CD4-positive, alpha-beta memory T cell (primary cell): ENCODE results near the gene CUX1. TPM values are rescaled to one million over a fixed set of nuclear protein-coding genes. Genes with fewer than 3 reads are reported as not detected.

ENCODE experiments used
- CTCF ChIA-PET: fragments of 350-600 bp; sonication (Branson Sonifier 250); formaldehyde crosslinking; loops from one replicate; lab custom pipeline; 2021; ENCODE audit warnings: inconsistent platforms; ENCODE audit not compliant: partially characterized antibody; lab: Charles Lee
- POLR2A ChIA-PET: fragments of 350-600 bp; sonication (Branson Sonifier 250); formaldehyde crosslinking; loops from one replicate; lab custom pipeline; 2021; ENCODE audit not compliant: partially characterized antibody; lab: Charles Lee
- DNase-seq, 5 donors: peaks; one replicate each; pipeline versions ENCODE4 v3.0.0 to v3.0.0-alpha.2; 2020 to 2022; ENCODE audit warnings: mixed read lengths in 1 of 5
- H3K27ac ChIP-seq: one replicate; pipeline ENCODE4 v1.7.0; 2013; ENCODE audit warnings: low read depth, low read length
- H3K27me3 ChIP-seq: 2 replicates; pipeline ENCODE4 v1.7.0; 2013; ENCODE audit warnings: mild to moderate bottlenecking, low read length, moderate library complexity; ENCODE audit not compliant: insufficient read depth
- H3K36me3 ChIP-seq: 2 replicates; pipeline ENCODE4 v1.7.0; 2013; ENCODE audit warnings: mild to moderate bottlenecking, low read length, moderate library complexity; ENCODE audit not compliant: insufficient read depth
- H3K4me1 ChIP-seq: 2 replicates; pipeline ENCODE4 v1.7.0; 2013; ENCODE audit warnings: mild to moderate bottlenecking, low read length, moderate library complexity; ENCODE audit not compliant: insufficient read depth
- H3K4me3 ChIP-seq, 2 donors: one replicate each; pipeline ENCODE4 v1.7.0; 2013; ENCODE audit warnings: low read length in 2 of 2, mild to moderate bottlenecking in 1 of 2
- H3K9me3 ChIP-seq, 2 donors: one replicate each; pipeline ENCODE4 v1.7.0; 2013; ENCODE audit warnings: low read length in 2 of 2, control low read depth in 1 of 2; ENCODE audit not compliant: control insufficient read depth in 1 of 2
- H3K27ac Mint-ChIP-seq, 7 donors: one replicate each; pipeline ENCODE4 v1.8.0; 2020 to 2021; ENCODE audit warnings: mixed read lengths in 7 of 7, mild to moderate bottlenecking in 6 of 7, inconsistent platforms in 3 of 7, moderate library complexity in 3 of 7
- H3K27me3 Mint-ChIP-seq, 2 donors: one replicate each; pipeline ENCODE4 v1.8.0; 2020 to 2021; ENCODE audit warnings: mixed read lengths in 2 of 2
- H3K36me3 Mint-ChIP-seq, 2 donors: one replicate each; pipeline ENCODE4 v1.8.0; 2020 to 2021; ENCODE audit warnings: mixed read lengths in 2 of 2, inconsistent platforms in 1 of 2, mild to moderate bottlenecking in 1 of 2
- H3K4me1 Mint-ChIP-seq, 4 donors: one replicate each; pipeline ENCODE4 v1.8.0; 2020 to 2021; ENCODE audit warnings: mixed read lengths in 4 of 4, mild to moderate bottlenecking in 1 of 4
- H3K4me3 Mint-ChIP-seq, 8 donors: one replicate each; pipeline ENCODE4 v1.8.0; 2020 to 2021; ENCODE audit warnings: mixed read lengths in 8 of 8, mild to moderate bottlenecking in 7 of 8, moderate library complexity in 6 of 8, inconsistent platforms in 3 of 8
- H3K9me3 Mint-ChIP-seq, 8 donors: one replicate each; pipeline ENCODE4 v1.8.0; 2020 to 2021; ENCODE audit warnings: mixed read lengths in 8 of 8, mild to moderate bottlenecking in 5 of 8, inconsistent platforms in 3 of 8, moderate library complexity in 1 of 8
- intact Hi-C: fragments of 100-400 bp; cut with micrococcal nuclease; formaldehyde crosslinking; loops from one replicate; pipeline ENCODE4 v1.15.1; 2023
- polyA plus RNA-seq, 2 donors: library from polyadenylated mRNA; unstranded; fragments of 300-500 nt; fragmentation: Illumina TruSeq; gene quantifications; one replicate each; pipeline ENCODE4 v1.2.3, GENCODE V29; 2021
- total RNA-seq, 2 experiments: library from RNA; stranded (reverse); gene quantifications; one replicate each; pipeline ENCODE4 v1.2.3, GENCODE V29; 2021

CUX1 gene
- total and polyA plus RNA-seq, 4 experiments from 2014 or later = 2.1 to 47.6 (median 36.1) TPM

GRCh38 chr7:102215711-102216110 lies 398.3 kb downstream of the CUX1 start:
- H3K4me3 Mint-ChIP-seq = no peak overlapping the region
- Histone ChIP-seq H3K9me3 (no peaks in the 10 kb centered on the region), H3K36me3 (peaks cover under 1% of the 10 kb centered on the region), H3K27me3 (no peaks in the 10 kb centered on the region), H3K4me1 (no peaks in the 10 kb centered on the region), H3K4me3 (no peak overlapping the region), H3K27ac (no peak overlapping the region)
- ChIA-PET CTCF (no interaction called here), POLR2A (no interaction called here)
- DNase-seq = no peak
- H3K4me1 Mint-ChIP-seq = peaks cover 0 to 3% (median 1%) of the 10 kb centered on the region in 4 donors
- intact Hi-C loops = no loop called here
- H3K27me3 Mint-ChIP-seq = no peaks in the 10 kb centered on the region
- peaks cover 0 to 5% (median 0%) of the 10 kb centered on the region in 8 donors for H3K9me3 Mint-ChIP-seq
- no peak overlapping the region for H3K27ac Mint-ChIP-seq
- peaks cover 13 to 14% of the 10 kb centered on the region in 2 donors for H3K36me3 Mint-ChIP-seq

DNA sequence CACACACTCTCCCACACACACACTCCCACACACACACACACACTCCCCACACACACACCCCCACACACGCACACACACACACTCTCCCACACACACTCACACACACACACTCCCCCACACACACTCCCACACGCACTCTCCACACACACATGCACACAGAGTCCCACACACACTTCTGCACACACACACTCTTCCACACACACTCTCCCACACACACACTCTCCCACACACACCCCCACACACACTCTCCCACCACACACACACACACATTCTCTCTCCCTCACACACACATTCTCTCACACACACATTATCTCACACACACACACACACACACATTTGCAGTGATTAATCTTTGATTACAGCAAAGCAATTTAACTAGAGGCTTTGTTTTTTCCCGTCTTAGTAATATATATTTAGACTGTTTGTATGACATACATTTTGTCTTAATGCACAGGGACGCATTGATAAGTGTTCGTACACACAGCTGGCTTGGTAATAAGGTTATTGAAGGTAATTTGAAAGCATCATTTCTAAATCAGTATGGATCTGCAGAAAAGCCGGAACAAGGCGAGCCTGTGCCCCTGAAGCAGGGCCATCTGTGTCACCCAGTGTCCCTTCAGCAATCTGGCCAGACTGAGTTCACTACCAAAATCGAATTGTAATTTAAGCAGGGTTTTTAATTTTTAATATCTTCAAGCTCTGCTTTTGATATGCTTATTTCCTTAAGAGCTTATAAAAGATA lies 399.3 kb downstream of the CUX1 start:
- Histone ChIP-seq H3K4me3 (no peak overlapping the region), H3K36me3 (no peaks in the 10 kb centered on the region), H3K27ac (no peak overlapping the region), H3K4me1 (no peaks in the 10 kb centered on the region), H3K27me3 (no peaks in the 10 kb centered on the region), H3K9me3 (no peaks in the 10 kb centered on the region)
- ChIA-PET POLR2A (no interaction called here), CTCF (no interaction called here)
- no peak for DNase-seq
- peaks cover 0 to 5% (median 0%) of the 10 kb centered on the region in 8 donors for H3K9me3 Mint-ChIP-seq
- intact Hi-C loops = no loop called here
- no peaks in the 10 kb centered on the region for H3K27me3 Mint-ChIP-seq
- no peak overlapping the region for H3K27ac Mint-ChIP-seq
- H3K36me3 Mint-ChIP-seq = peaks cover 12% of the 10 kb centered on the region in 2 donors
- no peak overlapping the region for H3K4me3 Mint-ChIP-seq
- peaks cover 0 to 3% (median 1%) of the 10 kb centered on the region in 4 donors for H3K4me1 Mint-ChIP-seq

GRCh38 chr7:102220229-102220850 lies 402.9 kb downstream of the CUX1 start:
- Mint-ChIP-seq H3K36me3 (peaks cover 4 to 9% of the 10 kb centered on the region in 2 donors), H3K4me1 (peaks cover 0 to 3% (median under 1%) of the 10 kb centered on the region in 4 donors), H3K9me3 (peaks cover 0 to 3% (median 0%) of the 10 kb centered on the region in 8 donors), H3K27me3 (no peaks in the 10 kb centered on the region), H3K4me3 (no peak overlapping the region), H3K27ac (peak overlapping the region in 1 of 7 donors; percentile 22)
- Histone ChIP-seq H3K36me3 (no peaks in the 10 kb centered on the region), H3K4me3 (no peak overlapping the region), H3K9me3 (no peaks in the 10 kb centered on the region), H3K27me3 (no peaks in the 10 kb centered on the region), H3K4me1 (no peaks in the 10 kb centered on the region), H3K27ac (no peak overlapping the region)
- no peak for DNase-seq
- ChIA-PET POLR2A (no interaction called here), CTCF (no interaction called here)
- intact Hi-C loops = no loop called here

- Histone ChIP-seq H3K9me3 (no peaks in the 10 kb centered on the region), H3K27ac (no peak overlapping the region), H3K4me1 (no peaks in the 10 kb centered on the region), H3K27me3 (no peaks in the 10 kb centered on the region), H3K36me3 (no peaks in the 10 kb centered on the region), H3K4me3 (no peak overlapping the region)
- no peak for DNase-seq
- POLR2A ChIA-PET = no interaction called here
- no peaks in the 10 kb centered on the region for H3K27me3 Mint-ChIP-seq
- H3K27ac Mint-ChIP-seq = no peak overlapping the region
- no peak overlapping the region for H3K4me3 Mint-ChIP-seq
- H3K9me3 Mint-ChIP-seq = peaks cover 0 to 3% (median 0%) of the 10 kb centered on the region in 8 donors
- peaks cover 4 to 7% of the 10 kb centered on the region in 2 donors for H3K36me3 Mint-ChIP-seq
- H3K4me1 Mint-ChIP-seq = peaks cover 0 to 3% (median 0%) of the 10 kb centered on the region in 4 donors
- CTCF ChIA-PET = interaction anchor here (0.7 kb wide), 1 partner anchor 597 kb away, joined by 4 read pairs; no protein-coding TSS in a partner anchor
- intact Hi-C loops = no loop called here
These were observed 403.8 kb downstream of the CUX1 start for GRCh38 chr7:102220960-102221800.

- Histone ChIP-seq H3K4me3 (no peak overlapping the region), H3K27me3 (no peaks in the 10 kb centered on the region), H3K27ac (no peak overlapping the region), H3K36me3 (no peaks in the 10 kb centered on the region), H3K9me3 (no peaks in the 10 kb centered on the region), H3K4me1 (no peaks in the 10 kb centered on the region)
- intact Hi-C loops = no loop called here
- ChIA-PET POLR2A (no interaction called here), CTCF (no interaction called here)
- no peak overlapping the region for H3K27ac Mint-ChIP-seq
- no peaks in the 10 kb centered on the region for H3K27me3 Mint-ChIP-seq
- no peak overlapping the region for H3K4me3 Mint-ChIP-seq
- no peaks in the 10 kb centered on the region for H3K9me3 Mint-ChIP-seq
- DNase-seq = no peak
- no peaks in the 10 kb centered on the region for H3K4me1 Mint-ChIP-seq
- H3K36me3 Mint-ChIP-seq = peaks cover under 1 to 6% of the 10 kb centered on the region in 2 donors
These were observed 404.5 kb downstream of the CUX1 start for GRCh38 chr7:102221961-102222360.

DNA sequence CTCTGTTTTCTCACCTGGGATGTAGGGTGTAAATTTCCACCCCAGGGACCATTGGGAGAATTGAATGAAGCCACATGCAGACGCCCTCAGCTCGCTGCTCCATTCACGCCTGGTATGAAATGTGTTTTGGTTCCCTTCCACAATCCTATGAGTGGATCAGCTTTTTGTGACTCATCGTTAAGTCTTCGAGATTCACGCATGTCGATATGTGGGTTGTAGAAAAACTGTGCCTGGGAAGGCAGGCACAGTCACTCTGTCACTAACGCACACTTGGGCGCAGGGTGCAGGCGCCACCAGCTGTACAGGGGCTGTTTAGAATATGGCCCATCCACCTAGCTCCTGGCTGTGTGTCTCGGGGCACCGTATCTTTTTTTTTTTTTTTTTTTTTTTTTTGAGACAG lies 405.0 kb downstream of the CUX1 start:
- Mint-ChIP-seq H3K9me3 (no peaks in the 10 kb centered on the region), H3K36me3 (peaks cover 5 to 11% of the 10 kb centered on the region in 2 donors), H3K27ac (no peak overlapping the region), H3K4me3 (no peak overlapping the region), H3K27me3 (no peaks in the 10 kb centered on the region), H3K4me1 (no peaks in the 10 kb centered on the region)
- Histone ChIP-seq H3K9me3 (no peaks in the 10 kb centered on the region), H3K27me3 (no peaks in the 10 kb centered on the region), H3K4me3 (no peak overlapping the region), H3K27ac (no peak overlapping the region), H3K4me1 (no peaks in the 10 kb centered on the region), H3K36me3 (no peaks in the 10 kb centered on the region)
- no peak for DNase-seq
- intact Hi-C loops = no loop called here
- POLR2A ChIA-PET = no interaction called here
- CTCF ChIA-PET = no interaction called here

- Mint-ChIP-seq H3K27me3 (no peaks in the 10 kb centered on the region), H3K9me3 (no peaks in the 10 kb centered on the region), H3K36me3 (peaks cover 6 to 16% of the 10 kb centered on the region in 2 donors), H3K27ac (peak overlapping the region in 1 of 7 donors; percentile 77), H3K4me3 (no peak overlapping the region), H3K4me1 (no peaks in the 10 kb centered on the region)
- no peaks in the 10 kb centered on the region for H3K9me3 ChIP-seq
- no peak overlapping the region for H3K27ac ChIP-seq
- DNase-seq = no peak
- H3K4me3 ChIP-seq = no peak overlapping the region
- intact Hi-C loops = no loop called here
- no peaks in the 10 kb centered on the region for H3K36me3 ChIP-seq
- POLR2A ChIA-PET = no interaction called here
- H3K4me1 ChIP-seq = no peaks in the 10 kb centered on the region
- H3K27me3 ChIP-seq = no peaks in the 10 kb centered on the region
- CTCF ChIA-PET = no interaction called here
These were observed 405.8 kb downstream of the CUX1 start for GRCh38 chr7:102223184-102223583.
